ENCODE measurements around the gene RAPGEF4.

DNA sequence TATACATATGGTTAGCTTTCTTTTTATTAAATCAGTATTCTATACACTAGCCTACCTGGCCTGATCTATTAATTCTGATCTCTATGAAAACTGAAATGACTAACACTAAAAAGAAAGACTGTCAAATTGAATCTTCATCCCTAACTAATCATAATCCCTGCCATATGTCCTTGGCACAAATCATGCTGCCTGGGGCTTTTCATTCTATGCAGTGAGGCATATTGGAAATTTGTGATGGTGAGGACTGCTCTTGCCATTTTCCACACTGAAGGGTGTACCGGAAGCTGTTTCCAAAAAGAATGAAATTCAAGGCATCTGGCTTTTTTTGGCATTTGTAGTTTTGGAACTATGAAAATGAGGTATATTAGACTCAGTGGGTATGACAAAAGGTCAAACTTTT lies 39.7 kb downstream of the RAPGEF4 start:
- no peak for TF ChIP-seq FOSL1 (tag; conservative IDR thresholded peaks at IDR 0.05)
- TF ChIP-seq ZNF282 (CRISPR knock-in tag; IDR thresholded peaks at IDR 0.05): no peak
- TF ChIP-seq NFE2L1 (tag; IDR thresholded peaks at IDR 0.05; ENCODE audit: borderline replicate concordance, low read depth): no peak
- TF ChIP-seq RBM22 (IDR thresholded peaks at IDR 0.05; ENCODE audit: low read depth, low read length, poor library complexity, severe bottlenecking): no peak
- no peak for TF ChIP-seq ZNF408 (CRISPR knock-in tag; IDR thresholded peaks at IDR 0.05; ENCODE audit: low read depth)
- no peak for TF ChIP-seq POLR2AphosphoS5 (IDR thresholded peaks at IDR 0.05; ENCODE audit: control insufficient read depth, insufficient read depth, low read depth, low read length)
- TF ChIP-seq, protein P1, sequence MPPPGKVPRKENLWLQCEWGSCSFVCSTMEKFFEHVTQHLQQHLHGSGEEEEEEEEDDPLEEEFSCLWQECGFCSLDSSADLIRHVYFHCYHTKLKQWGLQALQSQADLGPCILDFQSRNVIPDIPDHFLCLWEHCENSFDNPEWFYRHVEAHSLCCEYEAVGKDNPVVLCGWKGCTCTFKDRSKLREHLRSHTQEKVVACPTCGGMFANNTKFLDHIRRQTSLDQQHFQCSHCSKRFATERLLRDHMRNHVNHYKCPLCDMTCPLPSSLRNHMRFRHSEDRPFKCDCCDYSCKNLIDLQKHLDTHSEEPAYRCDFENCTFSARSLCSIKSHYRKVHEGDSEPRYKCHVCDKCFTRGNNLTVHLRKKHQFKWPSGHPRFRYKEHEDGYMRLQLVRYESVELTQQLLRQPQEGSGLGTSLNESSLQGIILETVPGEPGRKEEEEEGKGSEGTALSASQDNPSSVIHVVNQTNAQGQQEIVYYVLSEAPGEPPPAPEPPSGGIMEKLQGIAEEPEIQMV (tag; conservative IDR thresholded peaks at IDR 0.05; ENCODE audit: low read depth): no peak
- TF ChIP-seq HDAC2 (IDR thresholded peaks at IDR 0.05): no peak
- TF ChIP-seq TAF1 (IDR thresholded peaks at IDR 0.05; ENCODE audit: control insufficient read depth, extremely low read depth, insufficient read depth, low read length, severe bottlenecking): no peak
- TF ChIP-seq CHD1 (IDR thresholded peaks at IDR 0.05; ENCODE audit: low read length): no peak
- no peak for TF ChIP-seq KAT2B (IDR thresholded peaks at IDR 0.05; ENCODE audit: low read depth, low read length)
- TF ChIP-seq TAF7 (tag; IDR thresholded peaks at IDR 0.05): no peak
- no peak for TF ChIP-seq NFXL1 (CRISPR knock-in tag; IDR thresholded peaks at IDR 0.05)

Measured in K562 (cell line).